Activated T-helper 9 cell treated with anti-CD3 and anti-CD28 coated beads, Interleukin-2, amount 50 U/mL, for 16 hours (primary cell): ENCODE measurements around the gene C2orf74.
"Not testable (repeated sequence)": the region's sequence is repeated elsewhere in the genome, so short reads cannot be mapped to it uniquely, and the experiment has no call there.

Experiments used
- DNase-seq: peaks from one replicate; pipeline ENCODE4 v3.0.0-alpha.2; 2020; ENCODE audit warnings: low read depth

The C2orf74 gene

GRCh38 chr2:61161888-61162287, at the start of gene C2orf74:
Gene C2orf74 (plus strand): TSS chr2:61162188. CDS start chr2:61162515, 327 bp downstream.
- no peak for DNase-seq

GRCh38 chr2:61114147-61114546, 47.8 kb upstream of the C2orf74 start:
- no peak for DNase-seq

DNA sequence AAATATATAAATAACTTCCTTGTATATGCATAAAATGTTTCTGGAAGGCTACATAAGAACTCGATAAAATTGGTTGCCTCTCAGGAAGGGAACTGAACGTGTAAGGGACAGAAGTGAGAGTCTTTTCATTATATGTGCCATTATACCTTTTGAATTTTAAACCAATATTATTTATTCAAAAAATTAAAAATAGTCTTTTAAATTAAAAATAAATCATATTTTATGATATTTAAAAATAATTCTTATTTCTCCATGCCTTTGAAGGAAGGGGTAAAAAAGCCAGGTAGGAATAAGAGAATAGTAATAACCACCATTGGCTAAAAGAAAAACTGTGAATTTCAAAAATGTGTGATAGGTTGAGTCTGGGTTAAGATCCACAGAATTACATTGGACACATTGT, 45.7 kb upstream of the C2orf74 start:
- no peak for DNase-seq

DNA sequence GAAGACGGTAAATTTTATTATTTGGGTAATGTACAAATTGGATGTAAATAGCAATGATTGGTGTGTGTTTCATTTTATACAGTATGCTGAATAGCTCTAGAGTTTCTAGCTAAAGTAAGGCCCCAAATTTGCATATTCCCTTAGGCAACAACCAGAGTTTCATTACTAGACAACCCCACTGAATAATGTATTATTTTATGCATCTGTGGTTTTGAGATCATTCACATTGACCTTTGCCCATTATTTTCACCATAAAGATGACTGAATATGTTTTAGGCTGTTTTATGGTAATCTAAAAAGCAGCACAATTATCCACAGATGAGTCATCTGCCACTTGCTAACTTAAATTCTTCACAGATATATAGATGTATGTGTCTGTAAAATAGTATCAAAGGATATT, 44.5 kb upstream of the C2orf74 start:
- no peak for DNase-seq

- no peak for DNase-seq
Measured at GRCh38 chr2:61125123-61125710, 36.8 kb upstream of the C2orf74 start.

GRCh38 chr2:61125798-61126197, 36.2 kb upstream of the C2orf74 start:
- no peak for DNase-seq

- DNase-seq: not testable (repeated sequence)
Measured at GRCh38 chr2:61128122-61128521, 33.9 kb upstream of the C2orf74 start.

GRCh38 chr2:61134141-61134540, 27.8 kb upstream of the C2orf74 start:
- DNase-seq: no peak

GRCh38 chr2:61135510-61135909, 26.5 kb upstream of the C2orf74 start:
- no peak for DNase-seq

GRCh38 chr2:61138859-61139258, 23.1 kb upstream of the C2orf74 start:
- no peak for DNase-seq

DNA sequence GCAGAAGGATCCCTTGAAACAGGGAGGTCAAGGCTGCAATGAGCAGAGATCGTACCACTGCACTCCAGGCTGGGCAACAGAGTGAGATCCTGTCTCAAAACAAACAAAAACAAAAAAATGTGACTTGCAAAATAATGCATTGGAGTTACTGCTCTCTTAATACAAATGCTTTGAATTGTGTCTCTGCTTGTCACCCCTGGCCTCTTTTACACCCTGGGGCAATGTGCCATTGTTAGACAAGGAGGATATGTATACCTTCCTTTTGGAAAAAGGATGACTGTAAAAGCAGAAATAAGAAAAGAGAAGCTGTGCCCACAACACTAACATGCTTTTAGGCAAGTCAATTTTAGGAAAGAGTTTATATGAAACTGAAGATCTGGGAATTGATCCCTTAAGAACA, 20.8 kb upstream of the C2orf74 start:
- no peak for DNase-seq

DNA sequence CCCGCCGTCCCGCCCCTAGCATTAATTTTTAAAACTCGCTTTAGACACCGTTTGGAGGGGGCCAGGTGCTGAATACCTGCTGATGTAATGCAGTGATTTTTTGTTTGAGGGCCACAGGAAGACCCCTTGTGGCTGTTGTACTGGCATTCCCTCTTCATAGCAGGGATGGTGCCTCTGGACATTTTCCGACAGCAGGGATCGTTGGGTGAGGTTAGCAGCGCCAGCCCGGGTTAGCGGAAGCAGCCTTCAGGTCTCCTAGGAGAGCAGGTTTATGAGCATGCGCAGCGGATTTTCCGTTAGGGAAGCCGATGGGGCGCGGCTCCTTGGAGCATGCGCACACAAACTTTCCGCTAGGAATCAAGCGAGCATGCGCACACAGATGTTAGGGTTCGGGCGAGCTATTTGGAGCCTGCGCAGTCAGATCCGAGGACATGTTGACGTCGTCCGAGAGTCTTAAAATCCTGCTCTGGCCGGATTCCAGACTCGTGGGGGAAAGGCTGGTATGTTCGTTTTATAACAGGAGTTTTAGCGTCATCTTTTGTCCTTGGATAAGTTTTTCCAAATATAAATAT, 17.2 kb upstream of the C2orf74 start:
- peak; percentile 85 for DNase-seq

- no peak for DNase-seq
Measured at GRCh38 chr2:61145990-61146389, 16.0 kb upstream of the C2orf74 start.

- DNase-seq: not testable (repeated sequence)
Measured at GRCh38 chr2:61148091-61148490, 13.9 kb upstream of the C2orf74 start.

DNA sequence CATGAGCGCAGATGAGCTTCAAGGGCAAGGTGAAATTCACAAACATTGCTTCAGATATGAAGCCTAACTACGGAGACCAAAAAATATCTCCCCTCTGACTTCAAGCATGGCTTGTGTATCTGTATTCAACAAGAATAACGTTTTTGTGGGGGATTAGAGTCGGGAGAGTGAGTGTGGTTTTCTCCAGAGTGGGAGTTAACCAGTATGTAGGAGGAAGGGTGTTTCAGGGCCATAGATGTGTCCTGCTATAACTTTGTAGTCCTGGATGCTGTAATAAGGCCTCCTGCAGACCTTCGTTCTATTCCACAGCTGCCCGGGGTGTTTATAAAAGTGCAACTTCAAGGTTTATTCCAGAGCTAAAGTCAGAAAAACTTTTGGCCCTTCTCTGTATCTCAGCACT, 12.9 kb upstream of the C2orf74 start:
- DNase-seq: no peak

GRCh38 chr2:61151436-61151835, 10.6 kb upstream of the C2orf74 start:
- no peak for DNase-seq

DNA sequence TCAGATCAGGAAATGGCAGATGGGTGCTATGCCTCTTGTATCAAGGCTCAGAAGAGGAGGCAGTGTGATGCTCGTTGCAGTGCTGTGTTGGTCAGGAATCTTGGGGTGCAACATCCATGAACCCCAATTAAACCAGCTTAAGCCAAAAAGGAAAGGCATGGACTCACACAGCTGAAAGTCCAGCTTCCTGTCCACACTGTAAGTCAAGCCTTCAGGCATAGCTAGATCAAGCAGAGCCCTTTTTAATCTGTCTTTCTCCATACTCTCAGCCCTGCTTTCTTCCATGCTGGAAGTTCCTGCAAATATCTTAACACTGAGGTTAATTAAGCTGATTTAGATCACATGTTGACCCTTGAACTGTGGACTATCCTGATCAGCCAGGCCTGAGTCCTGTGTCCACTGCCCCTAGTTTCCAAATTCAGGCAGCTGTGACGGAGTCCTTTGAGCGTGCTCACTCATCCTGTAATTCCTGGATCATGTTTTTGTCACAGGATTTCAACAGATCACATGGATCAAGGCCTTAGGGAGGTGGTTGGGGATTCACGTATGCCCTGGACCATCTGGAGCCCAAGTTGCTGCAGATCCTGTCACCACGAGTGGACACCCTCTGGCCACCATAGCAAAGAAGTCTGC, 4.5 kb upstream of the C2orf74 start:
- no peak for DNase-seq

- no peak for DNase-seq
Measured at GRCh38 chr2:61158356-61158955, 3.5 kb upstream of the C2orf74 start.

GRCh38 chr2:61162721-61163120, 733 bp downstream of the C2orf74 start:
- no peak for DNase-seq

- DNase-seq: not testable (repeated sequence)
Measured at GRCh38 chr2:61165082-61165481, 3.1 kb downstream of the C2orf74 start.

- DNase-seq: no peak
Measured at GRCh38 chr2:61165946-61166345, 4.0 kb downstream of the C2orf74 start.

DNA sequence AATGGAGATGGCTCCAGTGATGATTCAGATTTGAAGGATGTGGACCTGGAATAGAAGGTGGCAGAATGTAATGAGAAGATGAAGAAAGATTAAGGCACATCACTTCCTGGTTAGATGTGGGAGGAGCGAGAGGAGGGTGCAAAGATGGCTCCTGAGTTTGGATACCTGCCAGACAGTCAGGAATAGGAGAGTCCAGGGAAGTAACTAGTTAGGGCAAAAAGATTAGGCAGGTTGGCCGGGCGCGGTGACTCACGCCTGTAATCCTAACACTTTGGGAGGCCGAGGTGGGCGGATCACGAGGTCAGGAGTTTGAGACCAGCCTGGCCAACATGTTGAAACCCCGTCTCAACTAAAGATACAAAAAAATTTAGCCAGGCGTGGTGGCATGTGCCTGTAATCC, 5.6 kb downstream of the C2orf74 start:
- no peak for DNase-seq

GRCh38 chr2:61172671-61173070, 10.7 kb downstream of the C2orf74 start:
- no peak for DNase-seq
